ENCODE measurements around the gene HLA-A.

DNA sequence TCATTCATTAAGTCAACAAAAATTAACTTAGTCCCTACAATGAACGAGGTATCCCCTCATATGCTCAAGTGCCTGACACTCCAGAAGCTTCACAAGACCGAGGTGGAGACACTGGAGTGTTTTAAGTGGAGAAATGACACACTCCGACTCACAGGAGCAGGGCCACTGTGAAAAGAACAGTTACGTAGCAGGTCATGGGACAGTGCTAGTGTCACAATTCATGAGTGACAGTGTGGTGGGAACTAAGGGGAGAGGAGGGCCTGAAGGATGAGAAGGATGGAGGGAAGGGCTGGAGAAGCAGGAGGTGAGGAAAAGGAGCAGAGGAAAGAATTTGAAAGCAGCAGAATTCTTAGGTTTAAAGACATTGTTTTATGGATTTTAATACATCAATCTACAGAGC is 1.3 kb upstream of the HLA-A start:
- TF ChIP-seq TCF4 (CRISPR knock-in tag; IDR thresholded peaks at IDR 0.05; ENCODE audit: borderline replicate concordance) (no peak), PPARA (CRISPR knock-in tag; IDR thresholded peaks at IDR 0.05; ENCODE audit: borderline replicate concordance) (no peak), ARNTL (CRISPR knock-in tag; IDR thresholded peaks at IDR 0.05; ENCODE audit: borderline replicate concordance, low read depth) (no peak), OSR1 (CRISPR knock-in tag; IDR thresholded peaks at IDR 0.05) (no peak), ZNF565 (CRISPR knock-in tag; conservative IDR thresholded peaks at IDR 0.05; ENCODE audit: low read depth) (no peak), ZFP3 (CRISPR knock-in tag; IDR thresholded peaks at IDR 0.05) (no peak), TOX (CRISPR knock-in tag; IDR thresholded peaks at IDR 0.05; ENCODE audit: borderline replicate concordance) (no peak), ZFP30 (CRISPR knock-in tag; IDR thresholded peaks at IDR 0.05) (no peak), RARB (CRISPR knock-in tag; IDR thresholded peaks at IDR 0.05) (no peak)
- TF ChIP-seq, protein P1, sequence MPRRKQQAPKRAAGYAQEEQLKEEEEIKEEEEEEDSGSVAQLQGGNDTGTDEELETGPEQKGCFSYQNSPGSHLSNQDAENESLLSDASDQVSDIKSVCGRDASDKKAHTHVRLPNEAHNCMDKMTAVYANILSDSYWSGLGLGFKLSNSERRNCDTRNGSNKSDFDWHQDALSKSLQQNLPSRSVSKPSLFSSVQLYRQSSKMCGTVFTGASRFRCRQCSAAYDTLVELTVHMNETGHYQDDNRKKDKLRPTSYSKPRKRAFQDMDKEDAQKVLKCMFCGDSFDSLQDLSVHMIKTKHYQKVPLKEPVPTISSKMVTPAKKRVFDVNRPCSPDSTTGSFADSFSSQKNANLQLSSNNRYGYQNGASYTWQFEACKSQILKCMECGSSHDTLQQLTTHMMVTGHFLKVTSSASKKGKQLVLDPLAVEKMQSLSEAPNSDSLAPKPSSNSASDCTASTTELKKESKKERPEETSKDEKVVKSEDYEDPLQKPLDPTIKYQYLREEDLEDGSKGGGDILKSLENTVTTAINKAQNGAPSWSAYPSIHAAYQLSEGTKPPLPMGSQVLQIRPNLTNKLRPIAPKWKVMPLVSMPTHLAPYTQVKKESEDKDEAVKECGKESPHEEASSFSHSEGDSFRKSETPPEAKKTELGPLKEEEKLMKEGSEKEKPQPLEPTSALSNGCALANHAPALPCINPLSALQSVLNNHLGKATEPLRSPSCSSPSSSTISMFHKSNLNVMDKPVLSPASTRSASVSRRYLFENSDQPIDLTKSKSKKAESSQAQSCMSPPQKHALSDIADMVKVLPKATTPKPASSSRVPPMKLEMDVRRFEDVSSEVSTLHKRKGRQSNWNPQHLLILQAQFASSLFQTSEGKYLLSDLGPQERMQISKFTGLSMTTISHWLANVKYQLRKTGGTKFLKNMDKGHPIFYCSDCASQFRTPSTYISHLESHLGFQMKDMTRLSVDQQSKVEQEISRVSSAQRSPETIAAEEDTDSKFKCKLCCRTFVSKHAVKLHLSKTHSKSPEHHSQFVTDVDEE (CRISPR knock-in tag; IDR thresholded peaks at IDR 0.05): no peak
- TF ChIP-seq, protein P2, sequence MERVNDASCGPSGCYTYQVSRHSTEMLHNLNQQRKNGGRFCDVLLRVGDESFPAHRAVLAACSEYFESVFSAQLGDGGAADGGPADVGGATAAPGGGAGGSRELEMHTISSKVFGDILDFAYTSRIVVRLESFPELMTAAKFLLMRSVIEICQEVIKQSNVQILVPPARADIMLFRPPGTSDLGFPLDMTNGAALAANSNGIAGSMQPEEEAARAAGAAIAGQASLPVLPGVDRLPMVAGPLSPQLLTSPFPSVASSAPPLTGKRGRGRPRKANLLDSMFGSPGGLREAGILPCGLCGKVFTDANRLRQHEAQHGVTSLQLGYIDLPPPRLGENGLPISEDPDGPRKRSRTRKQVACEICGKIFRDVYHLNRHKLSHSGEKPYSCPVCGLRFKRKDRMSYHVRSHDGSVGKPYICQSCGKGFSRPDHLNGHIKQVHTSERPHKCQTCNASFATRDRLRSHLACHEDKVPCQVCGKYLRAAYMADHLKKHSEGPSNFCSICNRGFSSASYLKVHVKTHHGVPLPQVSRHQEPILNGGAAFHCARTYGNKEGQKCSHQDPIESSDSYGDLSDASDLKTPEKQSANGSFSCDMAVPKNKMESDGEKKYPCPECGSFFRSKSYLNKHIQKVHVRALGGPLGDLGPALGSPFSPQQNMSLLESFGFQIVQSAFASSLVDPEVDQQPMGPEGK (CRISPR knock-in tag; IDR thresholded peaks at IDR 0.05; ENCODE audit: borderline replicate concordance): no peak

Data from SK-N-SH treated with all-trans-retinoic acid at 6 μM for 48 hours (cell line).